ENCODE data around the gene FBLN5.

- TF ChIP-seq, protein P1, sequence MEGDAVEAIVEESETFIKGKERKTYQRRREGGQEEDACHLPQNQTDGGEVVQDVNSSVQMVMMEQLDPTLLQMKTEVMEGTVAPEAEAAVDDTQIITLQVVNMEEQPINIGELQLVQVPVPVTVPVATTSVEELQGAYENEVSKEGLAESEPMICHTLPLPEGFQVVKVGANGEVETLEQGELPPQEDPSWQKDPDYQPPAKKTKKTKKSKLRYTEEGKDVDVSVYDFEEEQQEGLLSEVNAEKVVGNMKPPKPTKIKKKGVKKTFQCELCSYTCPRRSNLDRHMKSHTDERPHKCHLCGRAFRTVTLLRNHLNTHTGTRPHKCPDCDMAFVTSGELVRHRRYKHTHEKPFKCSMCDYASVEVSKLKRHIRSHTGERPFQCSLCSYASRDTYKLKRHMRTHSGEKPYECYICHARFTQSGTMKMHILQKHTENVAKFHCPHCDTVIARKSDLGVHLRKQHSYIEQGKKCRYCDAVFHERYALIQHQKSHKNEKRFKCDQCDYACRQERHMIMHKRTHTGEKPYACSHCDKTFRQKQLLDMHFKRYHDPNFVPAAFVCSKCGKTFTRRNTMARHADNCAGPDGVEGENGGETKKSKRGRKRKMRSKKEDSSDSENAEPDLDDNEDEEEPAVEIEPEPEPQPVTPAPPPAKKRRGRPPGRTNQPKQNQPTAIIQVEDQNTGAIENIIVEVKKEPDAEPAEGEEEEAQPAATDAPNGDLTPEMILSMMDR (IDR thresholded peaks at IDR 0.05; ENCODE audit: low read length) = no peak
- TF ChIP-seq EZH2phosphoT487 (IDR thresholded peaks at IDR 0.05; ENCODE audit: low read length) (no peak), EZH2 (optimal IDR thresholded peaks at IDR 0.05; ENCODE audit: low read depth, low read length) (no peak)
These were observed 56.4 kb downstream of the FBLN5 start for GRCh38 chr14:91891101-91891500.

Data from MM.1S (cell line).